ENCODE data around the gene SRPK1.

DNA sequence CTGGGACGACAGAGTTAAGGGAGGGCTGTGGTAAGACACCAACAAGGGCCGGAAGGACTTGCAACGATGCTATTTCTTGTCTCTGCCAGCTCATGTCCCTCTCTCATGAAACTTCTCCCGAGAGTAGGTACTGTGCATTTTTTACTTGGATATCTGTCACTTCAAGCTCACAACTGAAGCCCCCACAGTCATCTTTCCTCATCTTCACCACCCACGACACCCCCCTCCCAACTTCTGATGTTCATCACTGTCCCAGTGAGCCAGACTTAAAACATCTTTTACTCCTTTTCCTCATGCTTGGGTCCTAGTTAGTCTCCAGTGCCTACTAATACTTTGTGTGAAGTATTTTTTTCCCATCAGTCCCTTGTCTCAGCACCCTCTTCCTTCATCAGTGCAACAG is 34.6 kb upstream of the SRPK1 start:
- TF ChIP-seq EZH2 (IDR thresholded peaks at IDR 0.05; ENCODE audit: borderline replicate concordance, low read length), result no peak
- TF ChIP-seq, protein P1, sequence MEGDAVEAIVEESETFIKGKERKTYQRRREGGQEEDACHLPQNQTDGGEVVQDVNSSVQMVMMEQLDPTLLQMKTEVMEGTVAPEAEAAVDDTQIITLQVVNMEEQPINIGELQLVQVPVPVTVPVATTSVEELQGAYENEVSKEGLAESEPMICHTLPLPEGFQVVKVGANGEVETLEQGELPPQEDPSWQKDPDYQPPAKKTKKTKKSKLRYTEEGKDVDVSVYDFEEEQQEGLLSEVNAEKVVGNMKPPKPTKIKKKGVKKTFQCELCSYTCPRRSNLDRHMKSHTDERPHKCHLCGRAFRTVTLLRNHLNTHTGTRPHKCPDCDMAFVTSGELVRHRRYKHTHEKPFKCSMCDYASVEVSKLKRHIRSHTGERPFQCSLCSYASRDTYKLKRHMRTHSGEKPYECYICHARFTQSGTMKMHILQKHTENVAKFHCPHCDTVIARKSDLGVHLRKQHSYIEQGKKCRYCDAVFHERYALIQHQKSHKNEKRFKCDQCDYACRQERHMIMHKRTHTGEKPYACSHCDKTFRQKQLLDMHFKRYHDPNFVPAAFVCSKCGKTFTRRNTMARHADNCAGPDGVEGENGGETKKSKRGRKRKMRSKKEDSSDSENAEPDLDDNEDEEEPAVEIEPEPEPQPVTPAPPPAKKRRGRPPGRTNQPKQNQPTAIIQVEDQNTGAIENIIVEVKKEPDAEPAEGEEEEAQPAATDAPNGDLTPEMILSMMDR (IDR thresholded peaks at IDR 0.05; ENCODE audit: low read length), result no peak
